Endothelial cell of umbilical vein (primary cell): ENCODE results near the gene ROPN1. TPM values are rescaled to one million over a fixed set of nuclear protein-coding genes. Genes with fewer than 3 reads are reported as not detected.
"Not testable (repeated sequence)": the region's sequence is repeated elsewhere in the genome, so short reads cannot be mapped to it uniquely, and the experiment has no call there.

Experiments
- BruUV-seq: library from RNA; stranded (reverse); fragments of 400-500 nt; replicated peaks from 2 replicates; lab custom pipeline; 2021; lab: Mats Ljungman, UMichigan
- CTCF ChIA-PET: fragments of 300-600, 350-600 bp; sonication (Branson Sonifier 250); formaldehyde crosslinking; loops from one replicate; lab custom pipeline; 2021; ENCODE audit warnings: antibody characterized with exemption, inconsistent platforms; lab: Charles Lee
- POLR2A ChIA-PET: fragments of 300-600, 350-600 bp; sonication (Branson Sonifier 250); formaldehyde crosslinking; loops from one replicate; lab custom pipeline; 2021; ENCODE audit warnings: antibody characterized with exemption, inconsistent platforms; lab: Charles Lee
- DNase-seq: peaks from one replicate; pipeline ENCODE4 v3.0.0-alpha.2; 2011; ENCODE audit warnings: low read depth, low spot score
- FAIRE-seq: peaks from 2 replicates; lab custom pipeline; 2011; peaks lifted over from hg19 to GRCh38; lab: Jason Lieb, UNC
- H2AFZ ChIP-seq: 2 replicates; pipeline ENCODE4 v1.6.0; 2012; ENCODE audit warnings: low read depth, low read length, control low read depth, inconsistent platforms
- H3K27ac ChIP-seq: 2 replicates; pipeline ENCODE4 v1.5.1; 2011; ENCODE audit warnings: low read depth, mild to moderate bottlenecking, control low read depth, low read length, moderate library complexity; ENCODE audit not compliant: insufficient read depth
- H3K27me3 ChIP-seq, 2 experiments: 2 replicates each; pipeline versions ENCODE4 v1.6.0 to v1.6.1; 2011; ENCODE audit warnings: low read length in 2 of 2, mixed read lengths in 1 of 2; ENCODE audit not compliant: control insufficient read depth in 2 of 2, insufficient read depth in 2 of 2
- H3K36me3 ChIP-seq, 2 experiments: 2 replicates in 1 of 2; 3 replicates in 1 of 2; pipeline ENCODE4 v1.5.1; 2011; ENCODE audit warnings: low read length in 2 of 2, mild to moderate bottlenecking in 1 of 2, moderate library complexity in 1 of 2; ENCODE audit not compliant: control insufficient read depth in 2 of 2, insufficient read depth in 2 of 2; ENCODE audit errors: extremely low read depth in 1 of 2
- H3K4me1 ChIP-seq: 3 replicates; pipeline ENCODE4 v1.5.1; 2011; ENCODE audit warnings: mild to moderate bottlenecking, low read length; ENCODE audit not compliant: control insufficient read depth, insufficient read depth; ENCODE audit errors: extremely low read depth
- H3K4me2 ChIP-seq: 2 replicates; pipeline ENCODE4 v1.6.1; 2011; ENCODE audit warnings: low read length, control low read depth, mixed read lengths; ENCODE audit not compliant: insufficient read depth
- H3K4me3 ChIP-seq, 3 experiments: fragments of 200-600 bp in 1 of 3; sonication (generic), shearing (Covaris generic) in 1 of 3; replicated peaks in 1 of 3; 2 replicates each; pipeline ENCODE4 v1.5.1; 2011 to 2016; ENCODE audit warnings: control low read depth in 3 of 3, low read length in 3 of 3, mild to moderate bottlenecking in 2 of 3, inconsistent platforms in 1 of 3, low read depth in 1 of 3, moderate library complexity in 1 of 3; ENCODE audit not compliant: insufficient read depth in 1 of 3
- H3K79me2 ChIP-seq: 2 replicates; pipeline ENCODE4 v1.6.0; 2012; ENCODE audit warnings: low read length, inconsistent platforms; ENCODE audit not compliant: control insufficient read depth, insufficient read depth
- H3K9ac ChIP-seq: replicated peaks from 2 replicates; pipeline ENCODE3; 2011; ENCODE audit warnings: low read length, control low read depth; ENCODE audit not compliant: insufficient read depth; ENCODE audit errors: extremely low read depth
- H3K9me1 ChIP-seq: replicated peaks from 3 replicates; pipeline ENCODE4 v1.6.0; 2011; ENCODE audit warnings: mild to moderate bottlenecking, low read length; ENCODE audit not compliant: control insufficient read depth, insufficient read depth; ENCODE audit errors: extremely low read depth
- H3K9me3 ChIP-seq: replicated peaks from 2 replicates; pipeline ENCODE4 v1.5.1; 2012; ENCODE audit warnings: low read length, inconsistent platforms; ENCODE audit not compliant: control insufficient read depth, insufficient read depth
- H4K20me1 ChIP-seq: replicated peaks from 2 replicates; pipeline ENCODE3; 2011; ENCODE audit warnings: mild to moderate bottlenecking, low read length; ENCODE audit not compliant: control insufficient read depth, insufficient read depth; ENCODE audit errors: extremely low read depth
- CTCF ChIP-seq, 2 donors: IDR thresholded peaks; 1 replicate in 1 of 2; 2 replicates in 1 of 2; pipeline ENCODE4 v1.5.1; 2011; ENCODE audit warnings: low read length in 2 of 2, mild to moderate bottlenecking in 2 of 2, moderate library complexity in 2 of 2, control low read depth in 1 of 2, inconsistent platforms in 1 of 2, low read depth in 1 of 2; ENCODE audit not compliant: insufficient read depth in 1 of 2; ENCODE audit errors: extremely low read depth in 1 of 2
- EZH2 ChIP-seq: IDR thresholded peaks from 2 replicates; pipeline ENCODE4 v1.6.1; 2012; ENCODE audit warnings: borderline replicate concordance, low read depth, mild to moderate bottlenecking, moderate library complexity, low read length, inconsistent platforms; ENCODE audit not compliant: severe bottlenecking
- FOS ChIP-seq: IDR thresholded peaks from 2 replicates; pipeline ENCODE4 v1.6.1; 2011; ENCODE audit warnings: mild to moderate bottlenecking, low read length, moderate library complexity, borderline replicate concordance; ENCODE audit not compliant: insufficient read depth
- JUN ChIP-seq: IDR thresholded peaks from 2 replicates; pipeline ENCODE4 v1.6.1; 2011; ENCODE audit warnings: borderline replicate concordance, low read depth; ENCODE audit not compliant: insufficient read length, insufficient read depth
- POLR2A ChIP-seq: IDR thresholded peaks from 2 replicates; pipeline ENCODE4 v1.6.1; 2012; ENCODE audit warnings: low read depth, mild to moderate bottlenecking, control low read depth, low read length
- POLR2AphosphoS5 ChIP-seq: IDR thresholded peaks from 2 replicates; pipeline ENCODE4 v1.6.1; 2012; ENCODE audit warnings: low read depth, mild to moderate bottlenecking, control low read depth, low read length, moderate library complexity; ENCODE audit not compliant: insufficient read depth
- dilution Hi-C: fragments of 300-500 bp; cut with MboI; formaldehyde crosslinking; loops from one replicate; pipeline ENCODE4 v1.15.0; 2019; ENCODE audit warnings: low sequenced_read_pairs; ENCODE audit not compliant: extremely low pct_ligation_motif_present
- intact Hi-C: fragments of 100-400 bp; cut with micrococcal nuclease; formaldehyde crosslinking; loops from one replicate; pipeline ENCODE4 v1.10.0; 2022
- polyA plus RNA-seq, 4 experiments: library from polyadenylated mRNA; depleted of rRNA in 3 of 4; stranded (reverse) in 3 of 4; unstranded in 1 of 4; fragments of >200 nt; gene quantifications; 2 replicates each; pipeline versions ENCODE4 v1.2.1 to v1.2.3, GENCODE V29; 2011 to 2012; ENCODE audit warnings: missing spikeins in 1 of 4
- total RNA-seq: library from RNA; stranded (reverse); gene quantifications from 2 replicates; pipeline ENCODE4 v1.2.3, GENCODE V29; 2021

The ROPN1 gene
- total and polyA plus RNA-seq, 2 donors (not counting 3 experiments of a cell fraction or from before 2014, with no cell fraction given) = not detected

GRCh38 chr3:124016483-124016882 lies 24.6 kb upstream of the ROPN1 start:
- DNase-seq (peak; percentile 25), FAIRE-seq (peak; percentile 80)
- H3K4me1 ChIP-seq, H3K79me2 ChIP-seq, H3K4me3 ChIP-seq, H3K4me2 ChIP-seq, H3K9me1 ChIP-seq, H3K27ac ChIP-seq, H2AFZ ChIP-seq, H3K9ac ChIP-seq, POLR2A ChIA-PET, H4K20me1 ChIP-seq, H3K9me3 ChIP-seq, H3K36me3 ChIP-seq, dilution Hi-C loops, BruUV-seq: not testable (repeated sequence)
- intact Hi-C loops = loop anchor here (1.0 to 2.0 kb wide), 8 partner anchors 16 to 542 kb away; partner anchors contain the start of gene KALRN
- peaks cover 6 to 12% of the 10 kb centered on the region in 2 experiments for H3K27me3 ChIP-seq
- peak; percentile 31 to 43 for TF ChIP-seq CTCF (IDR thresholded peaks at IDR 0.05; ENCODE audit: extremely low read depth in 1 of 2, insufficient read depth in 1 of 2, low read depth in 1 of 2, low read length in 2 of 2)
- CTCF ChIA-PET = interaction anchor here (0.6 to 7.1 kb wide), 24 partner anchors 8 to 1920 kb away, joined by 3 to 110 read pairs (median 4); partner anchors contain the start of gene KALRN

DNA sequence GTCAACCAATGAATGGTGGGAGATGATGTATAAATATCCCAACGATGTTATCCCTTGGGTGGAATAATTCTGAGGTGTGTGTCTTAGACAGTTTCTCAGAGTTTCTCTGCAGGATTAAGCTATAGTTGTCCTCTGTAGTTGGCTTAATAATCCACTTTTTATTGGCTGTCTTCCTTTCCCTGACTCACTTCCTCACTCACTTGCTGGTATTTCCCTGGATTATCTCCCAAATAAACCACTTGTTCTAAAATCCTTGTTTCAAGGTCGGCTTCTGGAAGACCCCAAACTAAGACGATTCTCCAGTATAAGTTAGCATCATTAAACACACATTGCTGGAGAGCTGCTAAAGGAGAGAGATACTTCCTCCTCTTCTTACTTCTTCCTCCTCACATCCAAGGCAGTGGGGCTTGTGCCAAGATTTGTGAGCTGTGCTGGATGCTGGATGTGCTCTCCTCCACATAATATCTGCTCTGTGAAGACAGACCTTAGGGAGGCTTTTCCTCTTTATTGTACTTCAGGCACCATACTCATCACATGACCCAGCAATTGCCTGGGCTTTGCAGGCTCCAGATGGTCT lies 22.5 kb upstream of the ROPN1 start:
- intact Hi-C loops (no loop called here), dilution Hi-C loops (no loop called here)
- no peak overlapping the region for H3K4me3 ChIP-seq
- no TSS peak for BruUV-seq
- no peak overlapping the region for H3K27ac ChIP-seq
- H3K9ac ChIP-seq = no peak overlapping the region
- H3K4me1 ChIP-seq = peaks cover 7% of the 10 kb centered on the region
- no peaks in the 10 kb centered on the region for H3K79me2 ChIP-seq
- peak; percentile 23 for DNase-seq
- peaks cover 0 to 5% of the 10 kb centered on the region in 2 experiments for H3K27me3 ChIP-seq
- H4K20me1 ChIP-seq = no peaks in the 10 kb centered on the region
- no peaks in the 10 kb centered on the region for H3K9me1 ChIP-seq
- H2AFZ ChIP-seq = no peak overlapping the region
- ChIA-PET POLR2A (no interaction called here), CTCF (interaction anchor here (0.7 to 7.1 kb wide), 10 partner anchors 19 to 1922 kb away, joined by 3 to 110 read pairs (median 6); partner anchors contain the start of gene KALRN)
- H3K4me2 ChIP-seq = no peak overlapping the region
- no peaks in the 10 kb centered on the region for H3K36me3 ChIP-seq
- no peak for FAIRE-seq
- no peaks in the 10 kb centered on the region for H3K9me3 ChIP-seq
- no peak for TF ChIP-seq JUN
- no peak for TF ChIP-seq EZH2
- TF ChIP-seq POLR2AphosphoS5 = no peak
- no peak for TF ChIP-seq POLR2A
- peak; percentile 44 for TF ChIP-seq FOS

DNA sequence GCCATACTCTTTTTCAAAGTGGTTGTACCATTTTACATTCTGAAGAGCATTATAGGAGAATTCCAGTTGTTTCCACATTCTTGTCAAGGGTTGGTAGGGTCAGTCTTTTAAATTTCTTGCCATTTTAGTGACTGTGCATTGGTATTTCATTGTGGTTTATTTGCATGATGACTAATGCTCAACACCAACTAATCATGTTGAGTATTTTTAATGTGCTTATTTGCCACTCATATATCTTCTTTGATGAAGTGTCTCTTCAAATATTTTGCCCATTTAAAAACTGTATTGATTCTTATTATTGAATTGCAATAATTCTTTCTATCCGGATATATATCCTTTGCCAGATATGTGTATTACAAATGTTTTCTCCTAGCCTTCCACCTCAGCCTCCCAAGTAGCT lies 16.4 kb upstream of the ROPN1 start:
- H3K9me1 ChIP-seq, DNase-seq, H4K20me1 ChIP-seq, H3K9ac ChIP-seq, H3K4me3 ChIP-seq, dilution Hi-C loops, H3K79me2 ChIP-seq, H3K36me3 ChIP-seq, H2AFZ ChIP-seq, FAIRE-seq, H3K4me2 ChIP-seq, BruUV-seq, H3K27ac ChIP-seq, intact Hi-C loops, H3K9me3 ChIP-seq, POLR2A ChIA-PET, H3K4me1 ChIP-seq: not testable (repeated sequence)
- CTCF ChIA-PET = interaction anchor here (1.0 kb wide), 1 partner anchor 30 kb away, joined by 3 read pairs; no protein-coding TSS in a partner anchor
- peaks cover 1 to 11% of the 10 kb centered on the region in 2 experiments for H3K27me3 ChIP-seq
